Muscle layer of duodenum (tissue), 2 donors: ENCODE results near the gene ZNF253.
"Not testable (repeated sequence)": the region's sequence is repeated elsewhere in the genome, so short reads cannot be mapped to it uniquely, and the experiment has no call there.

Experiments used
- H3K27ac ChIP-seq: one replicate; pipeline ENCODE4 v1.7.0; 2013; ENCODE audit warnings: mild to moderate bottlenecking, low read length
- H3K27me3 ChIP-seq: one replicate; pipeline ENCODE4 v1.7.0; 2013; ENCODE audit warnings: low read depth, mild to moderate bottlenecking, control low read depth, low read length
- H3K36me3 ChIP-seq, 2 donors: one replicate each; pipeline ENCODE4 v1.7.0; 2013; ENCODE audit warnings: low read length in 2 of 2, control low read depth in 1 of 2, mild to moderate bottlenecking in 1 of 2; ENCODE audit not compliant: insufficient read depth in 2 of 2, control insufficient read depth in 1 of 2
- H3K4me1 ChIP-seq, 2 donors: one replicate each; pipeline ENCODE4 v1.7.0; 2013; ENCODE audit warnings: low read length in 2 of 2, mild to moderate bottlenecking in 2 of 2, control low read depth in 1 of 2, moderate library complexity in 1 of 2; ENCODE audit not compliant: insufficient read depth in 2 of 2, control insufficient read depth in 1 of 2
- H3K4me3 ChIP-seq, 2 donors: one replicate each; pipeline ENCODE4 v1.7.0; 2013; ENCODE audit warnings: low read length in 2 of 2, low read depth in 1 of 2, mild to moderate bottlenecking in 1 of 2
- H3K9me3 ChIP-seq, 2 donors: one replicate each; pipeline ENCODE4 v1.7.0; 2013; ENCODE audit warnings: low read length in 2 of 2, control low read depth in 1 of 2, mild to moderate bottlenecking in 1 of 2; ENCODE audit not compliant: control insufficient read depth in 1 of 2
- donor health status: healthy.

The ZNF253 gene

GRCh38 chr19:19851740-19852139 lies 13.9 kb upstream of the ZNF253 start:
- H3K9me3 ChIP-seq: not testable (repeated sequence)

GRCh38 chr19:19858751-19859150 lies 6.9 kb upstream of the ZNF253 start:
- Histone ChIP-seq H3K4me1 (no peaks in the 10 kb centered on the region), H3K27ac (no peak overlapping the region), H3K4me3 (no peak overlapping the region), H3K9me3 (peaks cover 0 to 3% of the 10 kb centered on the region in 2 donors), H3K27me3 (no peaks in the 10 kb centered on the region), H3K36me3 (no peaks in the 10 kb centered on the region)

More at GRCh38 chr19:19851740-19852139, 13.9 kb upstream of the ZNF253 start:
- not testable (repeated sequence) for H3K36me3 ChIP-seq, H3K27me3 ChIP-seq, H3K4me3 ChIP-seq, H3K27ac ChIP-seq, H3K4me1 ChIP-seq

GRCh38 chr19:19860756-19861390 lies 4.8 kb upstream of the ZNF253 start:
- Histone ChIP-seq H3K9me3 (peaks cover 0 to 3% of the 10 kb centered on the region in 2 donors), H3K4me3 (peak overlapping the region; percentile 21 to 32), H3K36me3 (no peaks in the 10 kb centered on the region), H3K27me3 (no peaks in the 10 kb centered on the region), H3K27ac (no peak overlapping the region), H3K4me1 (peaks cover 0 to 4% of the 10 kb centered on the region in 2 donors)

GRCh38 chr19:19866611-19867248 lies 1.0 kb downstream of the ZNF253 start:
- Histone ChIP-seq H3K4me1 (peaks cover 0 to 23% of the 10 kb centered on the region in 2 donors), H3K36me3 (peaks cover 0 to 7% of the 10 kb centered on the region in 2 donors)

GRCh38 chr19:19870086-19870485 lies 4.4 kb downstream of the ZNF253 start:
- H3K4me3 ChIP-seq, H3K27ac ChIP-seq, H3K27me3 ChIP-seq, H3K9me3 ChIP-seq: not testable (repeated sequence)
- peaks cover 0 to 25% of the 10 kb centered on the region in 2 donors for H3K4me1 ChIP-seq
- peaks cover 0 to 11% of the 10 kb centered on the region in 2 donors for H3K36me3 ChIP-seq

More at GRCh38 chr19:19866611-19867248, 1.0 kb downstream of the ZNF253 start:
- peak overlapping the region; percentile 94 to 98 for H3K4me3 ChIP-seq
- H3K9me3 ChIP-seq: no peaks in the 10 kb centered on the region
- H3K27me3 ChIP-seq: no peaks in the 10 kb centered on the region
- H3K27ac ChIP-seq: peak overlapping the region; percentile 93

GRCh38 chr19:19871932-19872331 lies 6.2 kb downstream of the ZNF253 start:
- H3K9me3 ChIP-seq: no peaks in the 10 kb centered on the region
- peaks cover 0 to 23% of the 10 kb centered on the region in 2 donors for H3K4me1 ChIP-seq
- no peak overlapping the region for H3K4me3 ChIP-seq
- no peaks in the 10 kb centered on the region for H3K27me3 ChIP-seq
- H3K27ac ChIP-seq: no peak overlapping the region
- peaks cover 0 to 7% of the 10 kb centered on the region in 2 donors for H3K36me3 ChIP-seq

GRCh38 chr19:19873381-19873780 lies 7.7 kb downstream of the ZNF253 start:
- Histone ChIP-seq H3K27me3 (no peaks in the 10 kb centered on the region), H3K4me3 (no peak overlapping the region), H3K4me1 (peaks cover 0 to 13% of the 10 kb centered on the region in 2 donors), H3K36me3 (peaks cover 0 to 7% of the 10 kb centered on the region in 2 donors), H3K27ac (no peak overlapping the region), H3K9me3 (no peaks in the 10 kb centered on the region)

- Histone ChIP-seq H3K36me3 (peaks cover 0 to 18% of the 10 kb centered on the region in 2 donors), H3K27ac (no peak overlapping the region)
Observed at GRCh38 chr19:19877724-19878123, 12.0 kb downstream of the ZNF253 start.

GRCh38 chr19:19884583-19884982 lies 18.9 kb downstream of the ZNF253 start:
- H3K27ac ChIP-seq: no peak overlapping the region
- peaks cover 4 to 5% of the 10 kb centered on the region in 2 donors for H3K9me3 ChIP-seq
- H3K4me3 ChIP-seq: no peak overlapping the region
- peaks cover 0 to 37% of the 10 kb centered on the region in 2 donors for H3K36me3 ChIP-seq
- H3K27me3 ChIP-seq: no peaks in the 10 kb centered on the region
- no peaks in the 10 kb centered on the region for H3K4me1 ChIP-seq

More at GRCh38 chr19:19877724-19878123, 12.0 kb downstream of the ZNF253 start:
- H3K27me3 ChIP-seq: no peaks in the 10 kb centered on the region
- H3K4me1 ChIP-seq: no peaks in the 10 kb centered on the region
- no peaks in the 10 kb centered on the region for H3K9me3 ChIP-seq
- no peak overlapping the region for H3K4me3 ChIP-seq

- not testable (repeated sequence) for H3K4me1 ChIP-seq, H3K27ac ChIP-seq, H3K27me3 ChIP-seq
- Histone ChIP-seq H3K4me3 (peak overlapping the region in 1 of 2 donors; percentile 35), H3K36me3 (peaks cover 16 to 26% of the 10 kb centered on the region in 2 donors), H3K9me3 (peaks cover 18 to 26% of the 10 kb centered on the region in 2 donors)
Observed at GRCh38 chr19:19892055-19892941, 26.6 kb downstream of the ZNF253 start.

GRCh38 chr19:19900139-19900728 lies 34.6 kb downstream of the ZNF253 start:
- no peaks in the 10 kb centered on the region for H3K36me3 ChIP-seq
- peak overlapping the region; percentile 76 to 87 for H3K4me3 ChIP-seq
- peak overlapping the region; percentile 80 for H3K27ac ChIP-seq
- H3K27me3 ChIP-seq: no peaks in the 10 kb centered on the region
- H3K4me1 ChIP-seq: no peaks in the 10 kb centered on the region
- H3K9me3 ChIP-seq: peaks cover 0 to 4% of the 10 kb centered on the region in 2 donors
